NCI-H2081 (cell line): ENCODE measurements around the gene CCL5.
A peak's percentile ranks its signal among the peaks of the same experiment; 100 is the strongest.
"Not testable (repeated sequence)": the region's sequence is repeated elsewhere in the genome, so short reads cannot be mapped to it uniquely, and the experiment has no call there.

Source experiments
- DNase-seq, 2 experiments: peaks; one replicate each; lab custom pipeline; 2025; lab: John Stamatoyannopoulos, UW

Gene CCL5

DNA sequence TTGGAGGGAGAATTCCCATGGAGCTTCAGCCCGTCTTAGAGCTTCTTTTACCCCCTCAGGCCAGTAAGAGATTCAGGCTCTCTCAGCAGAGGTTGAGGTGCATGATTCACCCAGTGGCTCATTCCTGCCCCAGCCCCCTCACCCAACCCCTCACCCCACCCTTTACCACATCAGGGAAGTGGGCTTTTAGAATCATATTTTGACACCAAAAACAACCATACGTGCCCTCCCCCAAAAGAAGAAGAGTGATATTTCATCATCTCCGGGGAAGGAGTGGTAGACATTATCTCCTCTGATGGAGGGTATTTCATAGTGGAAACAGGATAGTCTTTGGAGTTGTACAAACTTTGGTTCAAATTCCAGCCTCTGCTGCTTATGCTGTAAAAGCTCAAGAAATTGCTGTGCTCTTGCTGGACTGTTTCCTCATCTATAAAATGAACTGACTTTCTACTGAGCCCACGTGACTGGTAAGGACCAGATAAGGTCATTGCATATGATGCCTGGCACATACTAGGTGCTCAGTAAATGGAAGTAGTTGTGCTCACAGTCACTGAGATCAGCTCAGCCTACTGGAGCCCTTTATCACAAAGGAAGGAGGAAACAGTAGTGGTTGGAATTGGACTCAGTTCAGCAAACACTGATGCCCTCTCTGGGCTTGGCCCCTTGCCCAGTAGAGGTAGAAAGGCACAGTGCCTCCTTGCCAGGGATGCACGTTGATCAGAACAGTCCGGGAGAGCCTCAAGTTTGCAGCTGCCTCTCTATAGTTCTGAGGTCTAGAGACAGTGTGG, 18.3 kb upstream of the CCL5 start:
- peak in 1 of 2 experiments; percentile 28 for DNase-seq

DNA sequence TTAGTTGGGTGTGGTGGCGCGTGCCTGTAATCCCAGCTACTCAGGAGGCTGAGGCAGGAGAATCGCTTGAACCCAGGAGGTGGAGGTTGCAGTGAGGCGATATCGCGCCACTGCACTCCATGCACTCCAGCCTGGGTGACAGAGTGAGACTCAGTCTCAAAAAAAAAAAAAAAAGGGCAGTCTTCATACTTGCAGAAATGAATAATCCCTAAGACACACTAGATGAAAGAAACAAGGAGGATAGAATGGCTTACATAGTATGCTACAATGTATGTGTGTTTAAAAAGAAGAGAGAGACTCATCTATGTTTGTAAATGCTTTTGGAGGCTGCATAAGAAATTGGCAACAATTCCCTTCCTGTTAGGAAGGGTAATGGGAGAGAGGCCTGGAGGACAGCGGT, 17.6 kb upstream of the CCL5 start:
- not testable (repeated sequence) for DNase-seq

- DNase-seq = no peak
Measured at GRCh38 chr17:35895636-35896587, 15.8 kb upstream of the CCL5 start.

GRCh38 chr17:35894206-35894605, 14.0 kb upstream of the CCL5 start:
- no peak for DNase-seq

DNA sequence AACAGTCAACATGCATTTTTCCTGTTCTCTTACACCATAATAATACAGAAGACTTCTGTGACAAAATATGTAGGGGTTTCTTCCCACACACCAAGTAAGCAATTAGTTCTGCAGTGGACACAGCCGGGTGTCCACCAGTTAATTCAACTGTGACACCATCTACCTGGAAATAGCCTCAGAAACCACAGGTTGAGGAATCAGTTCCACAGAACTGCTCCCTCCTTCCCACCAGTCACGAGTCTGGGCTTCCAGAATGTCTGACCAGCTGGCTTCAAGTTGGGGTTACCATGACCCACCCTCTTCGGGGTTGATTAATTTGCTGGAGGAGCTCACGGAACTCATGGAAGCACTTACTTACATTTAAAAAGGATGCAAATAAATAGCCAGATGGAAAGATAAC, 13.6 kb upstream of the CCL5 start:
- DNase-seq = no peak

DNA sequence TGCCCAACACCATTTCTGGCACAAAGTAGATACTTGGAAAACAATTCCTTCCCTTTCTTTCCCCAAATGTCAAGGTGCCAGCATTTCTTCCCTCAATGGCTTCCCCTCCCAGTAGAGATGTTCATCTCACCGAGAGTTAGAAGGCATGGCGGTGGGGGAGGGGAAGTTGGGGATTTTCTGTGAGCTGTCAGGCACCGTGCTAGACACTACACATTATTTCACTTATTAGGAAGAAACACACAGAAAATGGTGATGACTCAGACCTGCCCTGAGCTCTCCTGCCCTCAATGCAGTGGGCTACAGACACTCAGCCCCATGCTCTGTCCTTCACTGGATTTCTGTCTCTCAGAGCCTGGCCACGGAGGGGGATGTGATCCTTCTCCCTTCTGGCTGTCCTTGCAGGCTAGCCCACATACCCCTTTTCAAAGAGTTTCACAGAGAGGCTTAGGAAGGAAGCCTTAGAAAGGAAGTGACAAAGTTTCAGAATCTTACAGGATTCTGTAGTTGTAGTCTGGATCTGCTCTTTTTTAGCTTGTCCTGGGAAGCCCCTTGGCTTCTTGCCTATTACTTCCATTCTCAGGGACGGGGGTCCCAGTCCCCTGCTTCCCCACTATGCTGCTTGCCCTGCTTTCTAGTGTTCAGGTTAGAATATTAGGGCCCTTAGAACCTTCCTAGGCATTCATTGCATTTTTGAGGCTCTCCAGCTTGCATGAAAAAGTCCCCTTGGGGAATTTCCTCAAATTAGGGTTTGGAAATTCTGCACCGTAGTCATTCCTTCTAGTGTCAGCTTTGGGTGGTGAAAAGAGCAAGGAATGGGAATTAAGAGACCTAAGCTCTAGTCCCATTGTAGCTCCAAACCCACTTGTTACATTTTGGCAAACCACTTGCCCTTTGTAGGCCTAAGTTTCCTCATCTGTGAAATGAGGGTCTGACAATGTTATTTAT, 12.2 kb upstream of the CCL5 start:
- DNase-seq = no peak

- no peak for DNase-seq
Measured at GRCh38 chr17:35891269-35891668, 11.1 kb upstream of the CCL5 start.

GRCh38 chr17:35890774-35891155, 10.6 kb upstream of the CCL5 start:
- no peak for DNase-seq

DNA sequence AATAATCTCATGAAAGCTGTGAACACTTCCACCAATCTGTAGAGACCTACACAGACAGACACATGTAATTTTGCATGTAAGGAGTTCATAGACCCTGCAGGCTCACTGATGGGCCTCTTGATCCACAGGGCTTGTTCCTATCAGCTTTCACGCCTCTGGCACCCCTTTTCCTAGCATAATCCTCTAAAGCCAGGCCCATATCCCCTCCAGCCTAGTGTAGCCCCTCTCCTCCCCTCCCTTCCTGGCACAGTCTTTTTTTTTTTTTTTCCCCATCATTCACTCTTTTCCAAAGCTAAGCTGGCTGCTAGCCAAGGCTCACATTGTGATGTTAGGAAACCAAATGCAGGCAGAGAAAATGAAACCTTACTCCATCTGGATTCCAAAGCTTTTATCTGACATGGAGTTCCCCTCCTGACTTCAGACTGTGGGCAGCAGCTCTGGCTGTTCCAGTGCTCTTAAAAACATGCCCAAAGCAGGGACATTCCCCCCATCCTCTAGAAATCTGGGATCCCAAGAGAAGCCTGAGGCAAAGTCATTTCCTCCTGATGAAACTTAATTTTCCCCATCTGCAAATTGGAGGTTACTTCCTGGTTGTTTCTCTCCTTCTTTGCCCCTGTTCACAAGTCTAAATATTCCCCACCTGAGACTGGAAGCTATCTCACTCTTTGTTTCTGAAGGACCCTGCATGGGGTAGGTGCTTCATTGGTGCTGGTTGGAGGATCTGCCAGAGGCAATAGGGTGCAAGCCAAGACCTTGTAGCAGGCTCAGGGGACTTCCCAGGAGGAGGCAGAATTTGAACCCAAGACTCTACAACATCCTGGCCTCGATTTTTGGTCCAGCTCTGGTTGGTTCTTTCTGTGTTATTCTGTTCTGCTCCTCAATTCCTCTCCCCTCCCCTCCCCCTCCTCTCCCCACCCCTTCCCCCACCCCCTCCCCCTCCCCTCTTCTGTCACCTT, 9.9 kb upstream of the CCL5 start:
- no peak for DNase-seq

DNA sequence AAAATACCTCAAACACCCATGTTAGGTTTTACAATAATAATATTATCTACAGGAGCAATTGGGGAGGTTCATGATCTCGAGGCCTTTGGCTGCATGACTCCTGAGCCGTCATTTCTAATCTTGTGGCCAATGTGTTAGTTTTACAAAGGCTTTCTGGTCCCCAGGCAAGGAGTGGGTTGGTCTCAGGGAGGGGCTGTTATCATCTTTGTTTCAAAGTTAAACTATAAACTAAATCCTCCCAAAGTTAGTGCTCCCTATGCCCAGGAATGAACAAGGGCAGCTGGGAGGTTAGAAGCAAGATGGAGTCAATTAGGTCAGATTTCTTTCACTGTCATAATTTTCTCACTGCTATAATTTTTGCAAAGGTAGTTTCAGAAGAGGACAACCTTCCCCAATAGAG, 9.1 kb upstream of the CCL5 start:
- no peak for DNase-seq

DNA sequence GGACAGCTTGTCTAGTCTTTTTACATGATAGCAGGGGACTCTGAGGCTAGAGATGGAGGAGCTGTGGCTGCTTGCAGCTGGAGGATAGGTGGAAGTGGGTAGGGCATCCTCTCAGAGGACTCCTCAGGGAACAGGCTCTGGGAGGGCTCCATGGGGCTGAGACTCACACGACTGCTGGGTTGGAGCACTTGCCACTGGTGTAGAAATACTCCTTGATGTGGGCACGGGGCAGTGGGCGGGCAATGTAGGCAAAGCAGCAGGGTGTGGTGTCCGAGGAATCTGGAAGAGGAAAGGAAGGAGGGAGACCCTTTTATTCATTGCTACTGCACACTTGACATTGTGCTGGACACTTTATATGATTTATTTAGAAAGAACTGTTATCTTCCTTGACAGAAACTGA, 1.8 kb downstream of the CCL5 start:
- DNase-seq = no peak

DNA sequence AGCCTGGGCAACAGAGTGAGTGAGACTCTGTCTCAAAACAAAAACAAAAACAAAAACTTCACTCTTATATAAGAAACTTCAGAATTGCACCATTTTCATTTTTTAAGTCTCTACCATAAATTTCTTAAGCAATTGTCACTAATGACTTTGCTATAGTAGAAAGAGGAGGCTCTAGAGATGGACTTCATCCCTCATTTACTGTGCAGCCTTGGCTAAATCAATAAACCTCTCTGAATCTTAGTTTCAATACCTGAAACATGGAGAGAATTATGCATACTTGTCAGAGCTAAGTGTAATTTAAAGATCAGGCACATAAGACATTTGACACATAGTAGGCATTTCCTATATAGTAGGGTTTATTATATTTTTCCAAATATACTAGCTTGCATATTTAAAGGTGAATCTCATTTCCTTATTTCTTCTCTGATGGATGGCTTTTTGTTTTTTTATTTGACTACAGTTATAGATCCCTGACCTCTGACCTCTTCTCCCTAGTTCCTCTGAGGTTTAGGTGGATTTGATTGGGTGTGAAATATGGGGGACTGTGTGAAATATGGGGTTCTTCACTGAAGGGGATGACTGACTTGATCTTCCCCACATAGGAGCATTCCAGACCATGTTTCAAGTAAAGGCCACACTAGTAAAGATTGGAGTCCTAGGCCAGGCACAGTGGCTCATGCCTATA, 2.7 kb downstream of the CCL5 start:
- no peak for DNase-seq

- DNase-seq = no peak
Measured at GRCh38 chr17:35876534-35876933, 3.6 kb downstream of the CCL5 start.

GRCh38 chr17:35875800-35876139, 4.4 kb downstream of the CCL5 start:
- no peak for DNase-seq

GRCh38 chr17:35875072-35875799, 4.9 kb downstream of the CCL5 start:
- no peak for DNase-seq

GRCh38 chr17:35872196-35872980, 7.8 kb downstream of the CCL5 start:
- no peak for DNase-seq

DNA sequence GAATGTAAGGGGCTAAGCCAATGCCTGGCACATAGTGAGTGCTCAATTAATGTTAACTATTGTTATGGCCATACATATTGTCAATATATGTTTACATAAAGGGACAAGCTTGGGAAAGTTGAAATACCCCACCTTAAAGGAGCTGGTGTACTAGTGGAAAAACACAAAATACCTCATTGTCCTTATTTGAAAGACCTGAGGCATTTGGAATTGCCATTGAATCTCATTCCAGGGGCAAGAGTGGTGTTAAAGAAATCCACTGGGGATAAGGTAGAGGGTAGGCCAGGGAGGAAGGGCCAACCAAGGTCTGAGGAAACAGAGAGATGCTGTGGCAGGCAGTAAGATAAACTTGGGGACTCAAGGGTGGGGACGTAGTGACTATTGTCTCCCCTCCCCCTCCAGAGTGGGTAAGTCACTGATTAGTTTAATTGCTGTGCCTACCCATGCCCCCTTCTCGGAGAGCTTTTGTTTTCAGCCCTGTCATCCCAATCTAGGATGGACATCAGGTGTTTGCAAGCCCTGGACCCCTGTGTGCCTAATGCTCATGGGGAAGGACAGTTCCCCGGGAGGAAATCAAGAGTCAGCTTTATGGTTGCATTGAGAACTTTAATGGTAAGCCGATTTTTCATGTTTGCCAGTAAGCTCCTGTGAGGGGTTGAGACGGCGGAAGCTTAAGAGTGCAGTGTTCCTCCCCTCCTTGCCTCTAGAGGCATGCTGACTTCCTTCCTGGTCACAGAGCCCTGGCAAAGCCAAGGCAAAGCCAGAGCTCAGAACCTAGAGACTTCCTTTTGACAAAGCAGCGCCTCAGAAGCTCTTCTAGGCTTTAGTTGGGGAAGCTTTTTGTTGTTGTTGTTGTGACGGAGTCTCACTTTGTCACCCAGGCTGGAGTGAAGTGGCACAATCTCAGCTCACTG, 9.0 kb downstream of the CCL5 start:
- no peak for DNase-seq

DNA sequence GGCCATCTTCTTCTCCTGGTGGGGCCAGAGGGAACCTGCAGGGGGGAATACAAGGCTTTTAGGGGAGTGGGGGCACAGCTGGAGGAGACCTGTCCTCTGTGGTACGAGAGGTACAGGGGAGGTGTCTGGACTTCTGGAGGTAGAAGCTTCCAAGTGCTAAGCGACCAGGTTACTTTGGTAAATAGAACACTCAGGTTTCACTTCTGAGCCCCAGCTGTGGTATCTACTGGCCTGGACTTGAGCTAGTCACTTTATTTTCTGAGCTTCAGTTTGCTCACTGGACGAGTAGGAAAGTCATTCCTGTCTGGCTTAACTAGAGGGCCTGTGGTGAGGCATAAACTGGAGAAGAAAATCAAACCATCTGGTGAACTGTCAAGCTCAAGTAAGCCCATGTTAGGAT, 11.4 kb downstream of the CCL5 start, which contains the start of gene HEATR9:
Gene HEATR9 (minus strand): TSS at position 155 of the 400 bp plus-strand sequence. CDS start 149 bp downstream, at position 6.
- DNase-seq = no peak
